Measurements from ENCODE around the gene ADCY2.

GRCh38 chr5:7615566-7616061, 219.7 kb downstream of the ADCY2 start:
- TF ChIP-seq, protein P1, sequence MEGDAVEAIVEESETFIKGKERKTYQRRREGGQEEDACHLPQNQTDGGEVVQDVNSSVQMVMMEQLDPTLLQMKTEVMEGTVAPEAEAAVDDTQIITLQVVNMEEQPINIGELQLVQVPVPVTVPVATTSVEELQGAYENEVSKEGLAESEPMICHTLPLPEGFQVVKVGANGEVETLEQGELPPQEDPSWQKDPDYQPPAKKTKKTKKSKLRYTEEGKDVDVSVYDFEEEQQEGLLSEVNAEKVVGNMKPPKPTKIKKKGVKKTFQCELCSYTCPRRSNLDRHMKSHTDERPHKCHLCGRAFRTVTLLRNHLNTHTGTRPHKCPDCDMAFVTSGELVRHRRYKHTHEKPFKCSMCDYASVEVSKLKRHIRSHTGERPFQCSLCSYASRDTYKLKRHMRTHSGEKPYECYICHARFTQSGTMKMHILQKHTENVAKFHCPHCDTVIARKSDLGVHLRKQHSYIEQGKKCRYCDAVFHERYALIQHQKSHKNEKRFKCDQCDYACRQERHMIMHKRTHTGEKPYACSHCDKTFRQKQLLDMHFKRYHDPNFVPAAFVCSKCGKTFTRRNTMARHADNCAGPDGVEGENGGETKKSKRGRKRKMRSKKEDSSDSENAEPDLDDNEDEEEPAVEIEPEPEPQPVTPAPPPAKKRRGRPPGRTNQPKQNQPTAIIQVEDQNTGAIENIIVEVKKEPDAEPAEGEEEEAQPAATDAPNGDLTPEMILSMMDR (IDR thresholded peaks at IDR 0.05), result no peak
- no peak for TF ChIP-seq POLR2AphosphoS5 (IDR thresholded peaks at IDR 0.05)
- TF ChIP-seq EP300 (IDR thresholded peaks at IDR 0.05), result no peak
- no peak for TF ChIP-seq POLR2A (IDR thresholded peaks at IDR 0.05)
